ENCODE measurements around the gene SULT2A1. TPM values are rescaled to one million over a fixed set of nuclear protein-coding genes. Genes with fewer than 3 reads are reported as not detected.
A peak's percentile ranks its signal among the peaks of the same experiment; 100 is the strongest.
"Not testable (repeated sequence)": the region's sequence is repeated elsewhere in the genome, so short reads cannot be mapped to it uniquely, and the experiment has no call there.

The SULT2A1 gene
- total and polyA plus RNA-seq, 2 of the 8 experiments (the other 6 are each of a cell fraction or from before 2014, with no cell fraction given) = not detected

- H2BK120ac ChIP-seq (replicated peaks; ENCODE audit: low read depth, low read length); H2BK12ac ChIP-seq (ENCODE audit: low read depth, low read length); H4K8ac ChIP-seq (ENCODE audit: extremely low read depth, insufficient read depth, low read length); H3K9ac ChIP-seq (replicated peaks in 1 of 4; ENCODE audit: extremely low read depth in 1 of 4, low read depth in 3 of 4, low read length in 3 of 4); H4K5ac ChIP-seq (ENCODE audit: insufficient read length, low read depth, low read length); H3K4me2 ChIP-seq (ENCODE audit: insufficient read depth in 1 of 2, low read depth in 2 of 2, low read length in 2 of 2); H3K56ac ChIP-seq (replicated peaks; ENCODE audit: insufficient read length, low read depth, low read length); H3K27ac ChIP-seq (ENCODE audit: low read depth, low read length); FAIRE-seq; CTCF ChIA-PET (ENCODE audit: partially characterized antibody); H3K36me3 ChIP-seq (ENCODE audit: control insufficient read depth in 2 of 4, insufficient read depth in 4 of 4, low read length in 3 of 4); H3K23me2 ChIP-seq (ENCODE audit: low read depth, low read length); H3K4ac ChIP-seq (replicated peaks; ENCODE audit: insufficient read length, low read depth, low read length); H2AFZ ChIP-seq (ENCODE audit: low read length); H3K4me3 ChIP-seq (ENCODE audit: extremely low read depth in 1 of 4, insufficient read depth in 2 of 4, low read depth in 3 of 4, low read length in 4 of 4); H4K20me1 ChIP-seq (replicated peaks in 1 of 2; ENCODE audit: control insufficient read depth in 1 of 2, insufficient read depth in 2 of 2, low read length in 2 of 2); POLR2A ChIA-PET (ENCODE audit: partially characterized antibody); H2AK5ac ChIP-seq (ENCODE audit: low read depth, low read length); H3K79me2 ChIP-seq (ENCODE audit: control insufficient read depth in 1 of 2, insufficient read depth in 2 of 2, low read length in 2 of 2); H3K79me1 ChIP-seq (ENCODE audit: low read depth, low read length); H3K9me3 ChIP-seq (ENCODE audit: insufficient read depth in 2 of 2, low read depth in 1 of 2, low read length in 1 of 2); H4K91ac ChIP-seq (replicated peaks; ENCODE audit: insufficient read length, low read length); H3K14ac ChIP-seq (ENCODE audit: insufficient read length); H2BK20ac ChIP-seq (ENCODE audit: low read length); H3K4me1 ChIP-seq (replicated peaks in 1 of 4; ENCODE audit: control insufficient read depth in 3 of 4, insufficient read depth in 4 of 4, low read length in 3 of 4); H3K23ac ChIP-seq (ENCODE audit: insufficient read length); H2BK15ac ChIP-seq (ENCODE audit: low read length); H2BK5ac ChIP-seq (ENCODE audit: low read depth, low read length); H3K27me3 ChIP-seq (replicated peaks in 1 of 4; ENCODE audit: control insufficient read depth in 3 of 4, extremely low read depth in 1 of 4, insufficient read depth in 3 of 4, low read length in 3 of 4); H3K18ac ChIP-seq (ENCODE audit: extremely low read depth, low read length): not testable (repeated sequence)
- 83% methylated on average over 1 of the region's 2 CpGs; no CpG with 5 or more reads in 1 of the 2 experiments for WGBS, 2 experiments (ENCODE audit: extremely low coverage in 1 of 2, insufficient coverage in 1 of 2, insufficient read length in 1 of 2, insufficient replicate concordance in 2 of 2, low coverage in 1 of 2, low lambda C conversion rate in 2 of 2, missing lambda C conversion rate in 1 of 2)
- DNase-seq (ENCODE audit: low read depth in 1 of 2, low spot score in 2 of 2) = peak in 1 of 2 experiments; percentile 33
Measured at GRCh38 chr19:47910191-47910590, 24.1 kb upstream of the SULT2A1 start.

DNA sequence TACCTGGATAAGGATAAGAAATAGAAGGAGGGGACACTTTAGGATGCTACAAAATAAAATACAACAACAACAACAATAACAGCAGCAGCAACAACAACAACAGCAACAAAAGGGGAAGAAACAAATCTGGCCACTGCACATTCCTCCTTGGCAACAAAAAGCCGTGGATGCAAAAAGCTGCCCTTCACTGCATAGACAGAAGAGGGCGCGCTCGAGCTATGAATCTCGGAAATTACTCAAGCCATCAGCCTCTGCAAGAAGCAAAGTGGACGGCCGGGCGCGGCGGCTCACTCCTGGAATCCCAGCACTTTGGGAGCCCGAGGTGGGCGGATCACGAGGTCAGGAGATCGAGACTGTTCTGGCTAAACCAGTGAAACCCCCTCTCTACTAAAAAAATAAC, 23.2 kb upstream of the SULT2A1 start:
- H4K8ac ChIP-seq (ENCODE audit: extremely low read depth, insufficient read depth, low read length); H3K23me2 ChIP-seq (ENCODE audit: low read depth, low read length); H3K4me2 ChIP-seq (ENCODE audit: insufficient read depth in 1 of 2, low read depth in 2 of 2, low read length in 2 of 2); H2BK15ac ChIP-seq (ENCODE audit: low read length); H4K20me1 ChIP-seq (replicated peaks in 1 of 2; ENCODE audit: control insufficient read depth in 1 of 2, insufficient read depth in 2 of 2, low read length in 2 of 2); H2AK5ac ChIP-seq (ENCODE audit: low read depth, low read length); H3K4me1 ChIP-seq (replicated peaks in 1 of 4; ENCODE audit: control insufficient read depth in 3 of 4, insufficient read depth in 4 of 4, low read length in 3 of 4); H3K56ac ChIP-seq (replicated peaks; ENCODE audit: insufficient read length, low read depth, low read length); H3K9me3 ChIP-seq (ENCODE audit: insufficient read depth in 2 of 2, low read depth in 1 of 2, low read length in 1 of 2); H3K23ac ChIP-seq (ENCODE audit: insufficient read length); FAIRE-seq; H3K4me3 ChIP-seq (ENCODE audit: extremely low read depth in 1 of 4, insufficient read depth in 2 of 4, low read depth in 3 of 4, low read length in 4 of 4); H3K36me3 ChIP-seq (ENCODE audit: control insufficient read depth in 2 of 4, insufficient read depth in 4 of 4, low read length in 3 of 4); POLR2A ChIA-PET (ENCODE audit: partially characterized antibody); H3K14ac ChIP-seq (ENCODE audit: insufficient read length); H3K79me2 ChIP-seq (ENCODE audit: control insufficient read depth in 1 of 2, insufficient read depth in 2 of 2, low read length in 2 of 2); H3K27ac ChIP-seq (ENCODE audit: low read depth, low read length); H2BK20ac ChIP-seq (ENCODE audit: low read length); H4K91ac ChIP-seq (replicated peaks; ENCODE audit: insufficient read length, low read length); H3K18ac ChIP-seq (ENCODE audit: extremely low read depth, low read length); H2BK5ac ChIP-seq (ENCODE audit: low read depth, low read length); H3K4ac ChIP-seq (replicated peaks; ENCODE audit: insufficient read length, low read depth, low read length); H2AFZ ChIP-seq (ENCODE audit: low read length); H3K27me3 ChIP-seq (replicated peaks in 1 of 4; ENCODE audit: control insufficient read depth in 3 of 4, extremely low read depth in 1 of 4, insufficient read depth in 3 of 4, low read length in 3 of 4); H3K9ac ChIP-seq (replicated peaks in 1 of 4; ENCODE audit: extremely low read depth in 1 of 4, low read depth in 3 of 4, low read length in 3 of 4); H4K5ac ChIP-seq (ENCODE audit: insufficient read length, low read depth, low read length); H2BK12ac ChIP-seq (ENCODE audit: low read depth, low read length); H3K79me1 ChIP-seq (ENCODE audit: low read depth, low read length); CTCF ChIA-PET (ENCODE audit: partially characterized antibody); H2BK120ac ChIP-seq (replicated peaks; ENCODE audit: low read depth, low read length): not testable (repeated sequence)
- 5% methylated on average over 5 of the region's 14 CpGs; no CpG with 5 or more reads in 1 of the 2 experiments for WGBS, 2 experiments (ENCODE audit: extremely low coverage in 1 of 2, insufficient coverage in 1 of 2, insufficient read length in 1 of 2, insufficient replicate concordance in 2 of 2, low coverage in 1 of 2, low lambda C conversion rate in 2 of 2, missing lambda C conversion rate in 1 of 2)
- DNase-seq (ENCODE audit: low read depth in 1 of 2, low spot score in 2 of 2) = peak in 1 of 2 experiments; percentile 90
